ENCODE measurements around the gene NAALADL2. TPM values are rescaled to one million over a fixed set of nuclear protein-coding genes. Genes with fewer than 3 reads are reported as not detected.

NAALADL2 gene
- total RNA-seq, 1 experiment from 2014 or later, result 1.6 TPM

GRCh38 chr3:175805825-175806224 lies 946.7 kb downstream of the NAALADL2 start:
- Histone ChIP-seq H4K5ac (ENCODE audit: insufficient read length, low read depth, low read length) (no peak overlapping the region), H3K56ac (ENCODE audit: insufficient read length, low read depth, low read length) (no peak overlapping the region), H3K4me1 (ENCODE audit: insufficient read depth, low read length) (no peaks in the 10 kb centered on the region), H3K27me3 (ENCODE audit: insufficient read depth, low read length) (no peaks in the 10 kb centered on the region), H2AFZ (ENCODE audit: low read length) (peak overlapping the region; percentile 69), H3K79me2 (ENCODE audit: insufficient read depth, low read length) (no peaks in the 10 kb centered on the region), H2BK20ac (ENCODE audit: low read depth, low read length, poor library complexity, severe bottlenecking) (no peak overlapping the region), H3K4me2 (ENCODE audit: insufficient read depth, insufficient read length, low read length) (no peak overlapping the region), H3K23me2 (ENCODE audit: insufficient read length, low read depth, low read length, poor library complexity, severe bottlenecking) (no peaks in the 10 kb centered on the region), H2BK12ac (ENCODE audit: insufficient read length, low read depth, low read length) (no peak overlapping the region), H3K27ac (ENCODE audit: insufficient read length, low read depth, low read length) (no peak overlapping the region), H2BK120ac (ENCODE audit: low read depth, low read length, poor library complexity, severe bottlenecking) (no peak overlapping the region), H2BK15ac (ENCODE audit: low read depth, low read length) (no peak overlapping the region), H4K20me1 (ENCODE audit: control insufficient read depth, insufficient read depth, insufficient read length) (no peaks in the 10 kb centered on the region), H3K79me1 (ENCODE audit: insufficient read depth, low read depth, low read length, poor library complexity, severe bottlenecking) (no peaks in the 10 kb centered on the region), H2BK5ac (ENCODE audit: insufficient read length, low read length) (no peak overlapping the region), H2AK5ac (ENCODE audit: insufficient read length, low read length) (no peak overlapping the region), H3K14ac (ENCODE audit: insufficient read depth, low read length) (no peak overlapping the region), H4K91ac (ENCODE audit: insufficient read length, low read depth, low read length) (no peak overlapping the region), H3K18ac (ENCODE audit: insufficient read length, low read depth, low read length) (no peak overlapping the region), H3K23ac (ENCODE audit: insufficient read length, low read depth, low read length) (no peak overlapping the region), H3K4ac (ENCODE audit: low read depth, low read length) (no peak overlapping the region), H3K9me3 (ENCODE audit: control insufficient read depth, low read depth, low read length) (no peaks in the 10 kb centered on the region), H3T11ph (ENCODE audit: low read length) (no peak overlapping the region), H3K9ac (ENCODE audit: extremely low read depth, insufficient read length, low read length) (no peak overlapping the region), H4K8ac (replicated peaks; ENCODE audit: insufficient read length, low read depth, low read length) (no peak overlapping the region)
- no peak for DNase-seq
- no CpG with 5 or more reads among the region's 2 CpGs for WGBS (ENCODE audit: extremely low coverage, insufficient read length, low lambda C conversion rate)
- Mint-ChIP-seq H3K36me3 (ENCODE audit: insufficient read depth in 1 of 3, low read depth in 3 of 3) (no peaks in the 10 kb centered on the region), H3K4me3 (no peak overlapping the region), H3K27me3 (ENCODE audit: low read depth) (no peaks in the 10 kb centered on the region), H3K9me3 (no peaks in the 10 kb centered on the region), H3K27ac (no peak overlapping the region), H3K4me1 (peaks cover 4 to 6% of the 10 kb centered on the region in 2 experiments; a peak in 2 of 4 replicates)
- no peak for TF ChIP-seq CTCF (conservative IDR thresholded peaks at IDR 0.05)

Measured in H9 (cell line).